ENCODE results near the gene MAP2K1.
"Not testable (repeated sequence)": the region's sequence is repeated elsewhere in the genome, so short reads cannot be mapped to it uniquely, and the experiment has no call there.

MAP2K1 gene

GRCh38 chr15:66462627-66463026 lies 75.9 kb downstream of the MAP2K1 start:
- Histone ChIP-seq H3K9me3 (ENCODE audit: insufficient read depth, low read depth, low read length) (peaks cover 9% of the 10 kb centered on the region), H3K27me3 (ENCODE audit: insufficient read depth, low read length) (no peaks in the 10 kb centered on the region), H3K4me1 (ENCODE audit: insufficient read depth, low read length) (peaks cover 23% of the 10 kb centered on the region), H3K36me3 (ENCODE audit: insufficient read depth, low read depth, low read length) (0 out of 2 replicates have a peak, but pooled peaks cover 7% of the 10 kb centered on the region), H3K27ac (ENCODE audit: low read length) (no peak overlapping the region), H3K4me3 (ENCODE audit: low read length) (no peak overlapping the region), H3K9ac (ENCODE audit: low read depth, low read length) (no peak overlapping the region)

- H3K4me3 ChIP-seq (ENCODE audit: low read length); H3K9me3 ChIP-seq (ENCODE audit: insufficient read depth, low read depth, low read length); H3K27ac ChIP-seq (ENCODE audit: low read length); H3K9ac ChIP-seq (ENCODE audit: low read depth, low read length); H3K27me3 ChIP-seq (ENCODE audit: insufficient read depth, low read length): not testable (repeated sequence)
- peaks cover 21% of the 10 kb centered on the region for H3K4me1 ChIP-seq (ENCODE audit: insufficient read depth, low read length)
- H3K36me3 ChIP-seq (ENCODE audit: insufficient read depth, low read depth, low read length) = 0 out of 2 replicates have a peak, but pooled peaks cover 12% of the 10 kb centered on the region
Measured at GRCh38 chr15:66465294-66465693, 78.6 kb downstream of the MAP2K1 start.

GRCh38 chr15:66467162-66468040 lies 80.7 kb downstream of the MAP2K1 start:
- Histone ChIP-seq H3K36me3 (ENCODE audit: insufficient read depth, low read depth, low read length) (0 out of 2 replicates have a peak, but pooled peaks cover 12% of the 10 kb centered on the region), H3K4me1 (ENCODE audit: insufficient read depth, low read length) (peaks cover 35% of the 10 kb centered on the region)
- H3K27me3 ChIP-seq (ENCODE audit: insufficient read depth, low read length); H3K4me3 ChIP-seq (ENCODE audit: low read length); H3K9ac ChIP-seq (ENCODE audit: low read depth, low read length); H3K27ac ChIP-seq (ENCODE audit: low read length); H3K9me3 ChIP-seq (ENCODE audit: insufficient read depth, low read depth, low read length): not testable (repeated sequence)

GRCh38 chr15:66470825-66471224 lies 84.1 kb downstream of the MAP2K1 start:
- Histone ChIP-seq H3K9ac (ENCODE audit: low read depth, low read length) (peak overlapping the region; percentile 59; the same call in 1 of the 2 replicates), H3K4me1 (ENCODE audit: insufficient read depth, low read length) (peaks cover 55% of the 10 kb centered on the region), H3K4me3 (ENCODE audit: low read length) (peak overlapping the region; percentile 33), H3K27ac (ENCODE audit: low read length) (peak overlapping the region; percentile 53)
- not testable (repeated sequence) for H3K9me3 ChIP-seq (ENCODE audit: insufficient read depth, low read depth, low read length); H3K27me3 ChIP-seq (ENCODE audit: insufficient read depth, low read length); H3K36me3 ChIP-seq (ENCODE audit: insufficient read depth, low read depth, low read length)

- Histone ChIP-seq H3K36me3 (ENCODE audit: insufficient read depth, low read depth, low read length) (0 out of 2 replicates have a peak, but pooled peaks cover 5% of the 10 kb centered on the region), H3K4me1 (ENCODE audit: insufficient read depth, low read length) (peaks cover 70% of the 10 kb centered on the region), H3K4me3 (ENCODE audit: low read length) (no peak overlapping the region), H3K9ac (ENCODE audit: low read depth, low read length) (peak overlapping the region; percentile 57; the same call in 1 of the 2 replicates), H3K27me3 (ENCODE audit: insufficient read depth, low read length) (no peaks in the 10 kb centered on the region), H3K27ac (ENCODE audit: low read length) (peak overlapping the region; percentile 48), H3K9me3 (ENCODE audit: insufficient read depth, low read depth, low read length) (no peaks in the 10 kb centered on the region)
Measured at GRCh38 chr15:66472176-66472999, 85.7 kb downstream of the MAP2K1 start.

- no peaks in the 10 kb centered on the region for H3K36me3 ChIP-seq (ENCODE audit: insufficient read depth, low read depth, low read length)
- H3K4me3 ChIP-seq (ENCODE audit: low read length) = peak overlapping the region; percentile 16; the same call in 1 of the 2 replicates
- no peaks in the 10 kb centered on the region for H3K9me3 ChIP-seq (ENCODE audit: insufficient read depth, low read depth, low read length)
- no peaks in the 10 kb centered on the region for H3K27me3 ChIP-seq (ENCODE audit: insufficient read depth, low read length)
- peak overlapping the region; percentile 57; the same call in 1 of the 2 replicates for H3K9ac ChIP-seq (ENCODE audit: low read depth, low read length)
- peaks cover 70% of the 10 kb centered on the region for H3K4me1 ChIP-seq (ENCODE audit: insufficient read depth, low read length)
- peak overlapping the region; percentile 67 for H3K27ac ChIP-seq (ENCODE audit: low read length)
Measured at GRCh38 chr15:66474135-66474534, 87.4 kb downstream of the MAP2K1 start.

GRCh38 chr15:66474963-66475362 lies 88.3 kb downstream of the MAP2K1 start:
- Histone ChIP-seq H3K4me3 (ENCODE audit: low read length) (no peak overlapping the region), H3K4me1 (ENCODE audit: insufficient read depth, low read length) (peaks cover 67% of the 10 kb centered on the region), H3K9ac (ENCODE audit: low read depth, low read length) (peak overlapping the region; percentile 57; the same call in 1 of the 2 replicates), H3K27ac (ENCODE audit: low read length) (no peak overlapping the region), H3K27me3 (ENCODE audit: insufficient read depth, low read length) (no peaks in the 10 kb centered on the region), H3K9me3 (ENCODE audit: insufficient read depth, low read depth, low read length) (no peaks in the 10 kb centered on the region), H3K36me3 (ENCODE audit: insufficient read depth, low read depth, low read length) (no peaks in the 10 kb centered on the region)

- Histone ChIP-seq H3K36me3 (ENCODE audit: insufficient read depth, low read depth, low read length) (peaks cover 5% of the 10 kb centered on the region), H3K4me1 (ENCODE audit: insufficient read depth, low read length) (peaks cover 54% of the 10 kb centered on the region), H3K9ac (ENCODE audit: low read depth, low read length) (peak overlapping the region; percentile 28; the same call in 1 of the 2 replicates), H3K9me3 (ENCODE audit: insufficient read depth, low read depth, low read length) (no peaks in the 10 kb centered on the region), H3K4me3 (ENCODE audit: low read length) (no peak overlapping the region), H3K27me3 (ENCODE audit: insufficient read depth, low read length) (no peaks in the 10 kb centered on the region), H3K27ac (ENCODE audit: low read length) (no peak overlapping the region)
Measured at GRCh38 chr15:66476535-66476934, 89.8 kb downstream of the MAP2K1 start.

GRCh38 chr15:66477011-66477410 lies 90.3 kb downstream of the MAP2K1 start:
- Histone ChIP-seq H3K9me3 (ENCODE audit: insufficient read depth, low read depth, low read length) (no peaks in the 10 kb centered on the region), H3K36me3 (ENCODE audit: insufficient read depth, low read depth, low read length) (peaks cover 10% of the 10 kb centered on the region), H3K4me3 (ENCODE audit: low read length) (no peak overlapping the region), H3K9ac (ENCODE audit: low read depth, low read length) (peak overlapping the region; percentile 28; the same call in 1 of the 2 replicates), H3K4me1 (ENCODE audit: insufficient read depth, low read length) (peaks cover 53% of the 10 kb centered on the region), H3K27me3 (ENCODE audit: insufficient read depth, low read length) (no peaks in the 10 kb centered on the region), H3K27ac (ENCODE audit: low read length) (no peak overlapping the region)

GRCh38 chr15:66480267-66480666 lies 93.6 kb downstream of the MAP2K1 start:
- Histone ChIP-seq H3K27ac (ENCODE audit: low read length) (no peak overlapping the region), H3K9ac (ENCODE audit: low read depth, low read length) (no peak overlapping the region), H3K9me3 (ENCODE audit: insufficient read depth, low read depth, low read length) (no peaks in the 10 kb centered on the region), H3K36me3 (ENCODE audit: insufficient read depth, low read depth, low read length) (peaks cover 35% of the 10 kb centered on the region), H3K4me3 (ENCODE audit: low read length) (no peak overlapping the region), H3K27me3 (ENCODE audit: insufficient read depth, low read length) (no peaks in the 10 kb centered on the region), H3K4me1 (ENCODE audit: insufficient read depth, low read length) (peaks cover 21% of the 10 kb centered on the region)

GRCh38 chr15:66481107-66481856 lies 94.6 kb downstream of the MAP2K1 start:
- Histone ChIP-seq H3K9me3 (ENCODE audit: insufficient read depth, low read depth, low read length) (no peaks in the 10 kb centered on the region), H3K4me1 (ENCODE audit: insufficient read depth, low read length) (peaks cover 11% of the 10 kb centered on the region; the same call in 1 of the 2 replicates), H3K27ac (ENCODE audit: low read length) (no peak overlapping the region), H3K9ac (ENCODE audit: low read depth, low read length) (no peak overlapping the region), H3K27me3 (ENCODE audit: insufficient read depth, low read length) (no peaks in the 10 kb centered on the region), H3K4me3 (ENCODE audit: low read length) (no peak overlapping the region), H3K36me3 (ENCODE audit: insufficient read depth, low read depth, low read length) (peaks cover 45% of the 10 kb centered on the region)
